GM19240 (cell line): ENCODE results near the gene IFIT2.
"Not testable (repeated sequence)": the region's sequence is repeated elsewhere in the genome, so short reads cannot be mapped to it uniquely, and the experiment has no call there.

Experiments used
- DNase-seq: peaks from one replicate; pipeline ENCODE4 v3.0.0; 2011; ENCODE audit warnings: low spot score; ENCODE audit not compliant: insufficient read length

The IFIT2 gene

DNA sequence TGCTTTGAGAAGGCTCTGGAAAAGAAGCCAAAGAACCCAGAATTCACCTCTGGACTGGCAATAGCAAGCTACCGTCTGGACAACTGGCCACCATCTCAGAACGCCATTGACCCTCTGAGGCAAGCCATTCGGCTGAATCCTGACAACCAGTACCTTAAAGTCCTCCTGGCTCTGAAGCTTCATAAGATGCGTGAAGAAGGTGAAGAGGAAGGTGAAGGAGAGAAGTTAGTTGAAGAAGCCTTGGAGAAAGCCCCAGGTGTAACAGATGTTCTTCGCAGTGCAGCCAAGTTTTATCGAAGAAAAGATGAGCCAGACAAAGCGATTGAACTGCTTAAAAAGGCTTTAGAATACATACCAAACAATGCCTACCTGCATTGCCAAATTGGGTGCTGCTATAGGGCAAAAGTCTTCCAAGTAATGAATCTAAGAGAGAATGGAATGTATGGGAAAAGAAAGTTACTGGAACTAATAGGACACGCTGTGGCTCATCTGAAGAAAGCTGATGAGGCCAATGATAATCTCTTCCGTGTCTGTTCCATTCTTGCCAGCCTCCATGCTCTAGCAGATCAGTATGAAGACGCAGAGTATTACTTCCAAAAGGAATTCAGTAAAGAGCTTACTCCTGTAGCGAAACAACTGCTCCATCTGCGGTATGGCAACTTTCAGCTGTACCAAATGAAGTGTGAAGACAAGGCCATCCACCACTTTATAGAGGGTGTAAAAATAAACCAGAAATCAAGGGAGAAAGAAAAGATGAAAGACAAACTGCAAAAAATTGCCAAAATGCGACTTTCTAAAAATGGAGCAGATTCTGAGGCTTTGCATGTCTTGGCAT lies 4.8 kb downstream of the IFIT2 start:
- DNase-seq = no peak

GRCh38 chr10:89307269-89307577 lies 5.4 kb downstream of the IFIT2 start:
- no peak for DNase-seq

GRCh38 chr10:89308266-89308665 lies 6.4 kb downstream of the IFIT2 start:
- no peak for DNase-seq

GRCh38 chr10:89308736-89309135 lies 6.9 kb downstream of the IFIT2 start:
- DNase-seq = no peak

DNA sequence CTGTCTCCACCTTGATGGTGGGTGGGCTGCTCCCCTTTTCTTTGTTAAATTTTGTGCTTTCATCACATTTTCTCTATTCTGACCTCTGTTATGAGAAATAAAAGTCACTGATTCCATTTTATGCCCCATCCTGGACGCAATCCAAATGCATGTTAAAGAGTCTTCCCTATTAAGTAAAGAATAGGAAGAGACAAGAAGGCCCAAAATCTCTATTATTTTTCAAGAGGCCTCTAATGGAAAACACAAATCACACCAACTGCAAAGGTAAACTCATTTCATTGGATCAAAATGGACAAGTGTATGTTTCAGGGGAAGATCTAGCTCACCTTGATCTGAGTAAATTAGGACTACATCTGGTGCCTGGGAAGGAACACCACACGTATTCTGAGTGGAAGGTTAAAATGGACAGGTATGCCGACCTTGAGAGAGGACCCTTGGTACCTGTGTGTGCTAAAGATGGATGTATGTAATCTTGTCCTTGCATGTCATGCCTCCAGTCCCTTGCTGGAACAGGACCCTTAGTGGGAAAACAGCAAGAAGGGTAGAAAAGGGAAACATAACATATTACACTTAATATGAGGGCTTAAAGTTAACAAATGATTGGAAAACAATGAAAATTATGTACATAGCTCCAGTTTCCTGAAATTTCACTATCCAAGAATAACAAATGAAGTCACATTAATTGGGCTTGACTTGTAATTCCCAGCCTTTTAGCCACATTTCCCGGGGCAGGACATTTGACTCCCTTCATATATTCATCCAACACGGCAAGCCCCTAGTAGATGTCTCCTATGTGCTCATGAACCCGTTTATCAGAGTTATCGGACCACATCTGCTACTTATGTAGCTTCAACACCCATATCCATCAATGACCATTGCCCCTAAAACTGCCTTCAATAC lies 7.6 kb downstream of the IFIT2 start:
- DNase-seq = no peak

DNA sequence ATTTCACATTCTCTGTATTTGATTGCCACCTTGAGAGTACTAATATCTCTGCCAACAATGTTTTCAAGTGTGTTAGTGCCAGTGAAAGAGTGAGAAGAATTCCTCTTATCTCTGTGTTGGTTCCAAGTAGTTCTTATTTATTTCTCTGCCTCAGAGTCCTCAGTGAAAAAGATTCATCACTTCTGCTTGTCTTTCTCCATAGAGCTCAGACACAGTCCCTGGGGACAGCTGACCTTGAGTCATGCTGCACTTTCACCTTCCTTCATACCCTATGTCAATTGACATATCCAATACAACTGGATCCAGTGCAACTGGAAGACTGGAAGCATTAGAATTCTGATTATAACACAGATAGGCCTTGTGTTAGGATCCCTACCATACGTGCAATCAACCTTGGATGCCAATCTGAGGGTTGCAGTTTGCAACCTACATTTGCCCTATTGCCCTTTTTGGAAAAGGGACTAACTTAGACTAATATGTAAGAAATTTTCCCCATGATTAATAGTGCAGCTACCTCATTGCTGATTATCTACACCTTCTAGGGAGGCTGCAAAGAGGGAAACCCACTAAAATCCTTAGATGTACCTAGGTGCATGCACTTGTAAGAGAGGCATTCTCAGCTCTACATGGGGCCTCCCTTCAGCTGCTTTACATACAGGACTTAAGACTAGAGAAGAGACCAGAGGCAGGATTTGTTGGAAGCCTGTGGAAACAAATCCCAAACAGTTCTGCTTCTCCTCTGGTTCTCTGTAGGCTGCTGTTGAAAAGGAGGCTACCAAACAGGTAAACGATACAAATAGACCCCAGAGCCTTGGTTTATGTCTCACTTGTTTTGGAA lies 8.4 kb downstream of the IFIT2 start:
- no peak for DNase-seq

DNA sequence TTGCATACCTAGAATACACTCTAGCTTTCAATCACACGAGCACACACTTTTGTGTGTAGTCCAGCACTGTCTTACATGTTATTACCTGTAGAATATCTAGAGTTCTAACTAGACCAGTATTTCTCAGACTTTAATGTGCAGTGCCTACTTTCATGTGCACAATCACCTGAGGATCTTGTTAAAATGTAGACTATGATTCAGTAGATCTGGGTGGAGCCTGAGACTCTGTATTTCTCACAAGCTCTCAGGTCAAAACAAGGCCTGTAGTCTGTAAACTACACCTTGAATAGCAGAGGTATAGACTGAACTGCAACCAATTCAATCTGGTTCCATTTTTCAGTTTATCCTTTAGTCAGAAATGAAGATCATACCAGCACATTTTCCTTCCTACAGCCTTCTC lies 11.1 kb downstream of the IFIT2 start:
- no peak for DNase-seq

DNA sequence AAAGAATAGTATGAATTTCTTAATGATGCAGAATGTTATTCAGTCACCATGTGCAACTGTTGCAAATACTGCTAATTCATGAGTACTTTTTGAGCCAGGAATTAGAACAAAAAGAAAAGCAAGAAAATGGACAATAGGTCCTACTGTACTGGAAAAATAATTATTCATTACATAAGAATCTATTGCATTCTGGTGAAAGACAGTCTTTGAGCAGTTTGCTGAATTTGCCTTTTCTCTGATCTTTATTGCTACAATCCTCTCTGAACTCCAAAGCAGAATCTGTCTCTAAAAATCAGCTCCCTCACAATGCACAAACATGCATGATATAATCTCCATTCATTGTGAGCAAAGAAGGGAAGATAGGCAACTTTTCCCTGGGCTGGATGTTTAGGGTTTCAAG lies 12.8 kb downstream of the IFIT2 start:
- DNase-seq = no peak

DNA sequence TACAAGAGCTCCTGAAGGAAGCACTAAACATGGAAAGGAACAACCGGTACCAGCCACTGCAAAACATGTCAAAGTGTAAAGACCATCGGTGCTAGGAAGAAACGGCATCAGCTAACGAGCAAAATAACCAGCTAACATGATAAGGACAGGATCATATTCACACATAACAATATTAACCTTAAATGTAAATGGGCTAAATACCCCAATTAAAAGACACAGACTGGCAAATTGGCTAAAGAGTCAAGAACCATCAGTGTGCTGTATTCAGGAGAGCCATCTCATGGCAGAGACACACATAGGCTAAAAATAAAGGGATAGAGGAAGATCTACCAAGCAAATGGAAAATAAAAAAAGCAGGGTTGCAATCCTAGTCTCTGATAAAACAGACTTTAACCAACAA lies 16.2 kb downstream of the IFIT2 start:
- DNase-seq = not testable (repeated sequence)

DNA sequence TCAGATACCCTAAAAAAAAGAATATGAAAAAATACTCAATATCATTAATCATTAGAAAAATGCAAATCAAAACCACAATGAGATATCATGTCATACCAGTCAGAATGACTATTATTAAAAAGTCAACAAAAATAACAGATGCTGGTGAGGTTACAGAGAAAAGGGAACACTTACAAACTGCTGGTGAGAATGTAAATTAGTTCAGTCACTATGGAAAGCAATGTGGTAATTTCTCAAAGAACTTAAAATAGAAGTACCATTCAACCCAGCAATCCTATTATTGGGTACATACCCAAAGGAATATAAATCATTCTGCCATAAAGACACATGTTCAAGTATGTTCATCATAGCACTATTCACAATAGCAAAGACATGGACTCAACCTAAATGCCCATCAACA lies 23.2 kb downstream of the IFIT2 start:
- DNase-seq = not testable (repeated sequence)

DNA sequence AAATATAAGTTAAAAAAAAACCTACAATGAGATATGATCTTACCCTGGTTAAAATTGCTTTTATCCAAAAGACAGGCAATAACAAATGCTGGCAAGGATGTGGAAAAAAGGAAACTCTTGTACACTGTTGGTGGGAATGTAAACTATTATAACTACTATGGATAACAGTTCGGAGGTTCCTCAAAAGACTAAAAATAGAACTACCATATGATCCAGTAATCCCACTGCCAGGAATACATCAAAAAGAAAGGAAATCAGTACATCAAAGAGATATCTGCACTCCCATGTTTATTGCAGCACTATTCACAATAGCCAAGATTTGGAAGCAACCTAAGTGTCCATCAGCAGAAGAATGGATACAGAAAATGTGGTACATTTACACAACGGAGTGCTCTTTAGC lies 24.0 kb downstream of the IFIT2 start:
- DNase-seq = not testable (repeated sequence)

- no peak for DNase-seq
Observed at GRCh38 chr10:89327803-89328441, 26.1 kb downstream of the IFIT2 start, which contains the start of gene IFIT3. TSS of gene IFIT3 (plus strand) at chr10:89327997. CDS start at chr10:89328074, 77 bp downstream.

DNA sequence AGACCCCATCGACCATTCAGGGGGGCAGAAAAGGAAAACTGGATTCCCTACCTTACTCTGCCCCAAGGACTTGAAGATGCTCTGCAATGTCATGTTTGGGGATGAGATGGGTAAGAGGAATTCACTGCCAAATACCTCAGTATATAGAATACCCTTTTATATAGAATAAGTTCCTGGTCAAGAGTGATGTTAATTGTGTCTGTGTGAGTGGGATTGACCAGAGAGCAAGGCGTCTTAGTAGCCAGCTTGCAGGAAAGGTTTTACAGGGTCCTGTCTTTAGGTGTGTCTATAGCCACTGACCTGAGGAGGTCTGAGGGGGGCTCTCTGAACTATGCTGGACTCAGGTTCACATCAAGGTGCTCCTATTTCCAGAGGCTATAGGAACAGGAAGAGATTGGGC lies 27.3 kb downstream of the IFIT2 start:
- DNase-seq = no peak

- DNase-seq = not testable (repeated sequence)
Observed at GRCh38 chr10:89330014-89330413, 28.2 kb downstream of the IFIT2 start.

DNA sequence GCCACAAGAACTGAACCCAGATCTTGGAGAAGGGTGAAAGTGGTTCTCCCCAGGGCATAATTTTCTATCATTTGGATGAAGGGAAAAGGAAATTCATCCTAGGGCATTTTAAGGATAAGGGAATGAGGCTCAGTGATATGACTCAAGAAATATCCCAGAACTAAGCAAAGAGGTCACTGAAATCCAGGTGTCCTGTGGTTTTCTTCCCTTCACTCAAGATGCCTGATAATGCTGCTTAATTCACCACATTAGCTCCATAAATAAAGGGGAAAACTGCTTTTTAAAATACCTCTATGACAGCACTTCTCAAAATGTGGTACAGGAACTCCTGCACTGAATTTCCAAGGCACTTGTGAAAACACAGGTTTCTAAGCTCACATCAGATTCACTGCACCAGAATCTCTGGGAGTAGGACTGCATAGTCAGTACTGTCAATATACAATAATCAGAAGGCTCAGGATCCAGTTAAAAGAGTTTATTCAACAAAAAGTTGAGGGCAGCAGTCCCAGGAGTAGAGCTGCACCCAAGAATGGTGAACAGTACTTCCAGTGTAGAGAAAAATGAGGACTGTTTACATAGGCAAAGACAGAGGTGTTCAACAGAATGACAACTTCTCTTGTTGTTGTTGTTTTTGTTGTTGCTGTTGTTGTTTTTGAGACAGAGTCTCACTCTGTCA lies 28.8 kb downstream of the IFIT2 start:
- no peak for DNase-seq

GRCh38 chr10:89331487-89332122 lies 29.8 kb downstream of the IFIT2 start:
- not testable (repeated sequence) for DNase-seq

- no peak for DNase-seq
Observed at GRCh38 chr10:89332123-89332633, 30.3 kb downstream of the IFIT2 start.

- DNase-seq = no peak
Observed at GRCh38 chr10:89335226-89335625, 33.4 kb downstream of the IFIT2 start.

DNA sequence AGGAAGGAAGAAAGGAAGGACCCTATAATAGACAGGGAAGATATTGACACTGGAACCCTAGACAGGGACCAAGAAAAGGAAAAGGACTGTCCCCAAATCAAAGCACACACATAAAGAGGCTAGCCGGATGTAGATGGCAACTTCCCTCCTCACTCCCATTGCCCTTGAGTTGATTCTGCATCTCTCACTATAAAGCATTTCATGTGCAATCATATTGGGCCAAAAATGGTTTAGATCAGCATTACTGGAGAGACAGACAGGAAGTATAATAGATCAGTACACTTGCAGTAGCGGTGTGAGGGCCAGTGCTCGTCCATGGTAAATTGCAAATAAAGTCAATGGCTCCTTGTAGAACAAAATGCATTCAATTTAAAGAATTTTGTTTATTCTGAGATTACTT lies 34.4 kb downstream of the IFIT2 start:
- DNase-seq = no peak

- DNase-seq = no peak
Observed at GRCh38 chr10:89337484-89337883, 35.6 kb downstream of the IFIT2 start.
